Measurements from ENCODE around the gene RAET1E. TPM values are rescaled to one million over a fixed set of nuclear protein-coding genes. Genes with fewer than 3 reads are reported as not detected.

RAET1E gene
- total and polyA plus RNA-seq, 2 donors (not counting 3 experiments of a cell fraction or from before 2014, with no cell fraction given), result 0.04 TPM; not detected in 1

- dilution Hi-C loops (cut with MboI; ENCODE audit: extremely low pct_ligation_motif_present, low sequenced_read_pairs) (no loop called here), intact Hi-C loops (cut with micrococcal nuclease) (no loop called here)
- TF ChIP-seq FOS (IDR thresholded peaks at IDR 0.05; ENCODE audit: borderline replicate concordance, insufficient read depth, low read length), result no peak
- TF ChIP-seq EZH2 (IDR thresholded peaks at IDR 0.05; ENCODE audit: borderline replicate concordance, low read depth, low read length, severe bottlenecking), result no peak
- TF ChIP-seq POLR2AphosphoS5 (IDR thresholded peaks at IDR 0.05; ENCODE audit: insufficient read depth, low read depth, low read length), result no peak
- no peak for TF ChIP-seq JUN (IDR thresholded peaks at IDR 0.05; ENCODE audit: borderline replicate concordance, insufficient read depth, insufficient read length, low read depth)
- no peak for TF ChIP-seq MAX (IDR thresholded peaks at IDR 0.05; ENCODE audit: insufficient read depth, insufficient read length)
- no peak for TF ChIP-seq CTCF (IDR thresholded peaks at IDR 0.05; ENCODE audit: extremely low read depth in 1 of 2, insufficient read depth in 1 of 2, low read depth in 1 of 2, low read length in 2 of 2)
- no peak for TF ChIP-seq MYC (IDR thresholded peaks at IDR 0.05; ENCODE audit: low read depth, low read length)
- BruUV-seq (replicated peaks), result no TSS peak
- Histone ChIP-seq H3K27ac (ENCODE audit: insufficient read depth, low read depth, low read length) (no peak overlapping the region), H3K4me1 (ENCODE audit: control insufficient read depth, extremely low read depth, insufficient read depth, low read length) (no peaks in the 10 kb centered on the region), H3K9me3 (replicated peaks; ENCODE audit: control insufficient read depth, insufficient read depth, low read length) (no peaks in the 10 kb centered on the region), H3K4me2 (ENCODE audit: insufficient read depth, low read length) (no peak overlapping the region), H3K36me3 (ENCODE audit: control insufficient read depth in 2 of 2, extremely low read depth in 1 of 2, insufficient read depth in 2 of 2, low read length in 2 of 2) (no peaks in the 10 kb centered on the region), H3K9ac (replicated peaks; ENCODE audit: extremely low read depth, insufficient read depth, low read length) (no peak overlapping the region), H3K27me3 (ENCODE audit: control insufficient read depth in 2 of 2, insufficient read depth in 2 of 2, low read length in 2 of 2) (peaks cover 3 to 8% of the 10 kb centered on the region in 2 experiments), H3K9me1 (replicated peaks; ENCODE audit: control insufficient read depth, extremely low read depth, insufficient read depth, low read length) (no peaks in the 10 kb centered on the region), H4K20me1 (replicated peaks; ENCODE audit: control insufficient read depth, extremely low read depth, insufficient read depth, low read length) (no peaks in the 10 kb centered on the region), H3K79me2 (ENCODE audit: control insufficient read depth, insufficient read depth, low read length) (no peaks in the 10 kb centered on the region), H2AFZ (ENCODE audit: low read depth, low read length) (no peak overlapping the region), H3K4me3 (replicated peaks in 1 of 3; ENCODE audit: insufficient read depth in 1 of 3, low read depth in 1 of 3, low read length in 3 of 3) (no peak overlapping the region)
- ChIA-PET POLR2A (no interaction called here), CTCF (interaction anchor here (1.2 to 2.1 kb wide), 2 partner anchors 8 to 10 kb away, joined by 3 to 7 read pairs; no protein-coding TSS in a partner anchor)
- FAIRE-seq (no peak), DNase-seq (ENCODE audit: low read depth, low spot score) (no peak)
Observed at GRCh38 chr6:149913540-149914240, 15.8 kb upstream of the RAET1E start.
